Measurements from ENCODE around the gene SEMA7A.

DNA sequence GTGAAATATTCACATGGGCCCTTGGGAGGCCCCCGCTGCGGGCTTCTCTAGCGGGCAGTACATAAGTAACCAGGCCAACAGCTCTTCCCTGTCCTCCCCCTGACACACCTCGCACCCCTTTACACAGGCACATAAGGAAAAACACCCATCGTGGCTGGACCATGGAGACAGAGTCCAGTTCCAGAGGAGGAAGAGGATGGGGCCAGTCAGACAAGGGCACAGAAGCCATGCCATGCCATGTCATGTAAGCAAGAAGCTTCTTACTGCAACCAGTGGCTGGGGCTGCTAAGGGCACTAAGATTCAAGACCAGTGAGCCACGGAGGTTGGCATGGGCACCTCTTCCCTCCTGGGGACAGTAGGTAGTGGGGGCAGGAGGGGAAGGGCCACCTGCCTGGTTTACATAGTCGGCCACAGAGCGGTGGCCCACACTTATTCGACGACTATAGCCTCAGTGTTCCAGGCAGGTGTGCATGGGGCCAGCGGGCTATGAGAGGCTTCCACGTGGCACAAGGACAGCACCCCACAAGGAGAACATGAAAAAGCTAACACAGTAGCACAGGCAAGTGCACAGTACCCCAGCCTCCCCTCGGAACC is 60.6 kb downstream of the SEMA7A start:
- TF ChIP-seq, protein P1, sequence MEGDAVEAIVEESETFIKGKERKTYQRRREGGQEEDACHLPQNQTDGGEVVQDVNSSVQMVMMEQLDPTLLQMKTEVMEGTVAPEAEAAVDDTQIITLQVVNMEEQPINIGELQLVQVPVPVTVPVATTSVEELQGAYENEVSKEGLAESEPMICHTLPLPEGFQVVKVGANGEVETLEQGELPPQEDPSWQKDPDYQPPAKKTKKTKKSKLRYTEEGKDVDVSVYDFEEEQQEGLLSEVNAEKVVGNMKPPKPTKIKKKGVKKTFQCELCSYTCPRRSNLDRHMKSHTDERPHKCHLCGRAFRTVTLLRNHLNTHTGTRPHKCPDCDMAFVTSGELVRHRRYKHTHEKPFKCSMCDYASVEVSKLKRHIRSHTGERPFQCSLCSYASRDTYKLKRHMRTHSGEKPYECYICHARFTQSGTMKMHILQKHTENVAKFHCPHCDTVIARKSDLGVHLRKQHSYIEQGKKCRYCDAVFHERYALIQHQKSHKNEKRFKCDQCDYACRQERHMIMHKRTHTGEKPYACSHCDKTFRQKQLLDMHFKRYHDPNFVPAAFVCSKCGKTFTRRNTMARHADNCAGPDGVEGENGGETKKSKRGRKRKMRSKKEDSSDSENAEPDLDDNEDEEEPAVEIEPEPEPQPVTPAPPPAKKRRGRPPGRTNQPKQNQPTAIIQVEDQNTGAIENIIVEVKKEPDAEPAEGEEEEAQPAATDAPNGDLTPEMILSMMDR (conservative IDR thresholded peaks at IDR 0.05 in 1 of 2, IDR thresholded peaks at IDR 0.05 in 1 of 2; ENCODE audit: extremely low read depth in 1 of 2, insufficient read depth in 1 of 2, low read depth in 1 of 2, low read length in 2 of 2), result no peak
- TF ChIP-seq EZH2 (IDR thresholded peaks at IDR 0.05; ENCODE audit: borderline replicate concordance, low read length), result no peak
